ENCODE data around the gene MB.

- peak; percentile 90 for TF ChIP-seq CTCF (IDR thresholded peaks at IDR 0.05; ENCODE audit: insufficient read depth, low read length)
- no peak for TF ChIP-seq POLR2AphosphoS5 (IDR thresholded peaks at IDR 0.05; ENCODE audit: low read depth)
- TF ChIP-seq REST (IDR thresholded peaks at IDR 0.05; ENCODE audit: insufficient replicate concordance, low read depth), result no peak
- no peak for TF ChIP-seq SPI1 (IDR thresholded peaks at IDR 0.05; ENCODE audit: borderline replicate concordance, low read depth)
- no peak for TF ChIP-seq GABPA (IDR thresholded peaks at IDR 0.05; ENCODE audit: low read depth)
Observed at GRCh38 chr22:35631597-35631996, 14.5 kb upstream of the MB start.
